Kidney epithelial cell (primary cell): ENCODE results near the gene CPEB3. TPM values are rescaled to one million over a fixed set of nuclear protein-coding genes. Genes with fewer than 3 reads are reported as not detected.
"Not testable (repeated sequence)": the region's sequence is repeated elsewhere in the genome, so short reads cannot be mapped to it uniquely, and the experiment has no call there.

Experiments used
- DNase-seq: peaks from one replicate; pipeline ENCODE4 v3.0.0-alpha.2; 2010; ENCODE audit warnings: low read depth
- H3K27me3 ChIP-seq: 2 replicates; pipeline ENCODE4 v1.6.0; 2011; ENCODE audit warnings: low read length; ENCODE audit not compliant: control insufficient read depth, insufficient read depth
- H3K36me3 ChIP-seq: 2 replicates; pipeline ENCODE4 v1.5.1; 2011; ENCODE audit warnings: low read length; ENCODE audit not compliant: control insufficient read depth, insufficient read depth
- H3K4me3 ChIP-seq: 2 replicates; pipeline ENCODE4 v1.5.1; 2011; ENCODE audit warnings: low read depth, mild to moderate bottlenecking, control low read depth, low read length
- CTCF ChIP-seq: IDR thresholded peaks from 2 replicates; pipeline ENCODE4 v1.5.1; 2011; ENCODE audit warnings: mild to moderate bottlenecking, moderate library complexity, low read length, control low read depth, inconsistent platforms; ENCODE audit not compliant: insufficient read depth, poor library complexity, severe bottlenecking
- total RNA-seq: library from RNA; depleted of rRNA; stranded (reverse); fragments of >200 nt; gene quantifications from 2 replicates; pipeline ENCODE4 v1.2.3, GENCODE V29; 2015

Gene CPEB3
- total RNA-seq, 1 donor from 2014 or later = 1.2 TPM

- no peak for DNase-seq
- H3K27me3 ChIP-seq = no peaks in the 10 kb centered on the region
- no peaks in the 10 kb centered on the region for H3K36me3 ChIP-seq
- TF ChIP-seq CTCF = no peak
- H3K4me3 ChIP-seq = no peak overlapping the region
Measured at GRCh38 chr10:92142512-92142911, 148.4 kb downstream of the CPEB3 start.

- DNase-seq, H3K36me3 ChIP-seq, H3K4me3 ChIP-seq, H3K27me3 ChIP-seq: not testable (repeated sequence)
Measured at GRCh38 chr10:92141147-92141546, 149.7 kb downstream of the CPEB3 start.

GRCh38 chr10:92134049-92134448 lies 156.8 kb downstream of the CPEB3 start:
- DNase-seq, H3K36me3 ChIP-seq, H3K4me3 ChIP-seq, H3K27me3 ChIP-seq: not testable (repeated sequence)

- Histone ChIP-seq H3K4me3 (no peak overlapping the region), H3K36me3 (no peaks in the 10 kb centered on the region), H3K27me3 (no peaks in the 10 kb centered on the region)
- TF ChIP-seq CTCF = no peak
- DNase-seq = no peak
Measured at GRCh38 chr10:92131275-92131820, 159.5 kb downstream of the CPEB3 start.

GRCh38 chr10:92130622-92131274 lies 160.1 kb downstream of the CPEB3 start:
- Histone ChIP-seq H3K27me3 (no peaks in the 10 kb centered on the region), H3K36me3 (no peaks in the 10 kb centered on the region), H3K4me3 (no peak overlapping the region)
- DNase-seq = no peak
- no peak for TF ChIP-seq CTCF

- no peak for DNase-seq
- Histone ChIP-seq H3K36me3 (no peaks in the 10 kb centered on the region), H3K27me3 (no peaks in the 10 kb centered on the region), H3K4me3 (no peak overlapping the region)
- no peak for TF ChIP-seq CTCF
Measured at GRCh38 chr10:92126100-92126650, 164.7 kb downstream of the CPEB3 start.

- Histone ChIP-seq H3K36me3 (no peaks in the 10 kb centered on the region), H3K4me3 (no peak overlapping the region), H3K27me3 (no peaks in the 10 kb centered on the region)
- no peak for DNase-seq
- TF ChIP-seq CTCF = no peak
Measured at GRCh38 chr10:92125144-92125543, 165.7 kb downstream of the CPEB3 start.
